Measurements from ENCODE around the gene TMEM163.

The TMEM163 gene

DNA sequence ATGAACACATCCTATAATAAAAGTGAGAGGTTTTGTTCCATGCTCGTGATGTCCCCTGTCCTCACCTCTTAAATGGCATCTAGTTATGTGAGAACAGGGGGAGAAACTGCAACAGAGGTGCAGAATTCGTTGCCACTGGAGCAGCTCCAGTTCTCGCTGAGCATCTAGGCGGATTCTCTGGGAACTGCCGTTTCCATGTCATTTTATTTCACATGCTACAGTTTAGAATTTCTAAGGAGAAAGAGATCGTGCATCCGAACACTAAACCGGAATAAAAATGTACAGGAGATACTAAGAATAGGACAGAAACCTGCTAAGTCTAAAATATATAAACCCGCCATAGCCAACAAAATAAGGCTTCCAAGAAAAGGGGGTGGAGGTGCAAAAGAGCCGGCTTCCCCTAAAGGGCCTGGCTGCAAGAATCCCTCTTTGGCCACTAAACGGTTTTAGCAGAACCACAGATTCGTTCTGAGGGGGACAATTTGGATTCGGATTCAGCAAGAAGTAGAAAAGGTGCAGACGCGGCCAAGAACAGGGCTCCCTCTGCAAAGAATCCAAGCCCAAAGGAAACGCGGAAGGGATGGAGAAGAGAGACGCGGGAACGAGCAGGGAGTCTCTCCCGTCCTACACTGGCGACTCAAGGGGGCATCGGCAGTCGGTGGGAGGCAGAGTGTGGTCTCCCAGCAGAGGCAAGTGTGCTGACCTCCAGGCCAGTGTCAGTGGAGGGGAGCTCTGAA lies 1.3 kb downstream of the TMEM163 start:
- ChIA-PET CTCF (interaction anchor here (0.8 to 1.1 kb wide), 2 partner anchors 9 to 21 kb away, joined by 3 read pairs; no protein-coding TSS in a partner anchor), POLR2A (no interaction called here)
- no peak for DNase-seq (ENCODE audit: extremely low spot score)
- TF ChIP-seq, protein P1, sequence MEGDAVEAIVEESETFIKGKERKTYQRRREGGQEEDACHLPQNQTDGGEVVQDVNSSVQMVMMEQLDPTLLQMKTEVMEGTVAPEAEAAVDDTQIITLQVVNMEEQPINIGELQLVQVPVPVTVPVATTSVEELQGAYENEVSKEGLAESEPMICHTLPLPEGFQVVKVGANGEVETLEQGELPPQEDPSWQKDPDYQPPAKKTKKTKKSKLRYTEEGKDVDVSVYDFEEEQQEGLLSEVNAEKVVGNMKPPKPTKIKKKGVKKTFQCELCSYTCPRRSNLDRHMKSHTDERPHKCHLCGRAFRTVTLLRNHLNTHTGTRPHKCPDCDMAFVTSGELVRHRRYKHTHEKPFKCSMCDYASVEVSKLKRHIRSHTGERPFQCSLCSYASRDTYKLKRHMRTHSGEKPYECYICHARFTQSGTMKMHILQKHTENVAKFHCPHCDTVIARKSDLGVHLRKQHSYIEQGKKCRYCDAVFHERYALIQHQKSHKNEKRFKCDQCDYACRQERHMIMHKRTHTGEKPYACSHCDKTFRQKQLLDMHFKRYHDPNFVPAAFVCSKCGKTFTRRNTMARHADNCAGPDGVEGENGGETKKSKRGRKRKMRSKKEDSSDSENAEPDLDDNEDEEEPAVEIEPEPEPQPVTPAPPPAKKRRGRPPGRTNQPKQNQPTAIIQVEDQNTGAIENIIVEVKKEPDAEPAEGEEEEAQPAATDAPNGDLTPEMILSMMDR (IDR thresholded peaks at IDR 0.05; ENCODE audit: control extremely low read depth, extremely low read depth, low read depth, missing control alignments), result no peak

- CTCF ChIA-PET, result interaction anchor here (0.8 to 2.0 kb wide), 3 partner anchors 8 to 144 kb away, joined by 3 to 8 read pairs (median 3); no protein-coding TSS in a partner anchor
- POLR2A ChIA-PET, result no interaction called here
- no peak for DNase-seq (ENCODE audit: extremely low spot score)
- TF ChIP-seq, protein P1 (IDR thresholded peaks at IDR 0.05; ENCODE audit: control extremely low read depth, extremely low read depth, low read depth, missing control alignments), result no peak
These were observed 2.0 kb downstream of the TMEM163 start for GRCh38 chr2:134716721-134717243.

- DNase-seq (ENCODE audit: extremely low spot score), result no peak
- TF ChIP-seq, protein P1 (IDR thresholded peaks at IDR 0.05; ENCODE audit: control extremely low read depth, extremely low read depth, low read depth, missing control alignments), result no peak
- ChIA-PET CTCF (interaction anchor here (0.7 to 2.0 kb wide), 5 partner anchors 9 to 144 kb away, joined by 3 to 8 read pairs (median 3); no protein-coding TSS in a partner anchor), POLR2A (no interaction called here)
These were observed 2.7 kb downstream of the TMEM163 start for GRCh38 chr2:134715932-134716643.

GRCh38 chr2:134714228-134714627 lies 4.6 kb downstream of the TMEM163 start:
- TF ChIP-seq, protein P1 (IDR thresholded peaks at IDR 0.05; ENCODE audit: control extremely low read depth, extremely low read depth, low read depth, missing control alignments), result no peak
- DNase-seq (ENCODE audit: extremely low spot score), result no peak
- CTCF ChIA-PET, result interaction anchor here (1.0 to 2.1 kb wide), 3 partner anchors 8 to 263 kb away, joined by 3 to 5 read pairs (median 3); no protein-coding TSS in a partner anchor
- POLR2A ChIA-PET, result no interaction called here

GRCh38 chr2:134713606-134714005 lies 5.2 kb downstream of the TMEM163 start:
- POLR2A ChIA-PET, result no interaction called here

GRCh38 chr2:134713176-134713575 lies 5.6 kb downstream of the TMEM163 start:
- no peak for DNase-seq (ENCODE audit: extremely low spot score)
- ChIA-PET POLR2A (no interaction called here), CTCF (interaction anchor here (1.0 kb wide), 2 partner anchors 38 to 262 kb away, joined by 3 read pairs; no protein-coding TSS in a partner anchor)
- TF ChIP-seq, protein P1 (IDR thresholded peaks at IDR 0.05; ENCODE audit: control extremely low read depth, extremely low read depth, low read depth, missing control alignments), result no peak

More at GRCh38 chr2:134713606-134714005, 5.2 kb downstream of the TMEM163 start:
- TF ChIP-seq, protein P1 (IDR thresholded peaks at IDR 0.05; ENCODE audit: control extremely low read depth, extremely low read depth, low read depth, missing control alignments), result no peak
- no peak for DNase-seq (ENCODE audit: extremely low spot score)
- CTCF ChIA-PET, result interaction anchor here (1.0 to 2.1 kb wide), 4 partner anchors 9 to 262 kb away, joined by 3 to 5 read pairs (median 3); no protein-coding TSS in a partner anchor
